Left ventricle myocardium inferior (tissue), 1 donor: ENCODE data around the gene MIEF1. TPM values are rescaled to one million over a fixed set of nuclear protein-coding genes. Genes with fewer than 3 reads are reported as not detected.

ENCODE experiments used
- DNase-seq: peaks from one replicate; pipeline ENCODE4 v3.0.0-alpha.2; 2020
- H3K27ac ChIP-seq: fragments of 200-600 bp; replicated peaks from 2 replicates; pipeline ENCODE4 v1.8.0; 2021
- H3K27me3 ChIP-seq: fragments of 200-600 bp; 2 replicates; pipeline ENCODE4 v1.8.0; 2021; ENCODE audit warnings: low read depth
- H3K36me3 ChIP-seq: fragments of 200-600 bp; 2 replicates; pipeline ENCODE4 v1.8.0; 2021
- H3K4me1 ChIP-seq: fragments of 200-600 bp; 2 replicates; pipeline ENCODE4 v1.8.0; 2021
- H3K4me3 ChIP-seq: fragments of 200-600 bp; 2 replicates; pipeline ENCODE4 v1.8.0; 2021; ENCODE audit warnings: mild to moderate bottlenecking, moderate library complexity
- H3K9me3 ChIP-seq: fragments of 200-600 bp; replicated peaks from 2 replicates; pipeline ENCODE4 v1.8.0; 2021
- CTCF ChIP-seq: fragments of 200-600 bp; IDR thresholded peaks from 2 replicates; pipeline ENCODE4 v1.8.0; 2021; ENCODE audit warnings: antibody characterized with exemption, mild to moderate bottlenecking, borderline replicate concordance
- intact Hi-C: fragments of 100-400 bp; cut with micrococcal nuclease; formaldehyde crosslinking; loops from one replicate; pipeline ENCODE4 v1.11.0; 2022
- total RNA-seq: library from RNA; stranded (reverse); fragmentation: NEBNext Ultra II Directional; extraction: Animal tissue kit (Norgen Biotek cat#: 25700); gene quantifications from one replicate; pipeline ENCODE4 v1.2.1, GENCODE V29; 2021
- donor health status: DM: no; HTN: yes; CAD: no; lungs with severe emphysema.

Gene MIEF1
- total RNA-seq, 1 donor from 2014 or later, result 15.5 TPM

GRCh38 chr22:39472570-39473556, 29.2 kb upstream of the MIEF1 start:
- H3K4me1 ChIP-seq, result peaks cover 77% of the 10 kb centered on the region

GRCh38 chr22:39473851-39474250, 28.2 kb upstream of the MIEF1 start:
- Histone ChIP-seq H3K9me3 (no peaks in the 10 kb centered on the region), H3K4me1 (peaks cover 75% of the 10 kb centered on the region), H3K27me3 (peaks cover 11% of the 10 kb centered on the region), H3K4me3 (no peak overlapping the region), H3K36me3 (no peaks in the 10 kb centered on the region), H3K27ac (peak overlapping the region; percentile 89)
- intact Hi-C loops, result no loop called here
- TF ChIP-seq CTCF, result no peak
- DNase-seq, result no peak

More at GRCh38 chr22:39472570-39473556, 29.2 kb upstream of the MIEF1 start:
- intact Hi-C loops, result no loop called here
- no peak for DNase-seq
- Histone ChIP-seq H3K27me3 (peaks cover 11% of the 10 kb centered on the region), H3K36me3 (no peaks in the 10 kb centered on the region), H3K27ac (peak overlapping the region; percentile 89), H3K9me3 (no peaks in the 10 kb centered on the region), H3K4me3 (no peak overlapping the region)
- no peak for TF ChIP-seq CTCF

GRCh38 chr22:39474351-39475111, 27.6 kb upstream of the MIEF1 start:
- H3K4me3 ChIP-seq, result no peak overlapping the region
- peak overlapping the region; percentile 89 for H3K27ac ChIP-seq
- peaks cover 10% of the 10 kb centered on the region for H3K27me3 ChIP-seq
- intact Hi-C loops, result no loop called here
- H3K4me1 ChIP-seq, result peaks cover 70% of the 10 kb centered on the region
- no peak for DNase-seq
- TF ChIP-seq CTCF, result no peak
- H3K36me3 ChIP-seq, result no peaks in the 10 kb centered on the region
- H3K9me3 ChIP-seq, result no peaks in the 10 kb centered on the region

- H3K4me1 ChIP-seq, result peaks cover 62% of the 10 kb centered on the region
These were observed 26.8 kb upstream of the MIEF1 start for GRCh38 chr22:39475337-39475736.

More at GRCh38 chr22:39475337-39475736, 26.8 kb upstream of the MIEF1 start:
- Histone ChIP-seq H3K27ac (peak overlapping the region; percentile 89), H3K27me3 (peaks cover 5% of the 10 kb centered on the region), H3K4me3 (peak overlapping the region; percentile 2), H3K9me3 (no peaks in the 10 kb centered on the region), H3K36me3 (no peaks in the 10 kb centered on the region)
- intact Hi-C loops, result no loop called here
- no peak for TF ChIP-seq CTCF
- no peak for DNase-seq
